ENCODE results near the gene POM121.
"Not testable (repeated sequence)": the region's sequence is repeated elsewhere in the genome, so short reads cannot be mapped to it uniquely, and the experiment has no call there.

Gene POM121

DNA sequence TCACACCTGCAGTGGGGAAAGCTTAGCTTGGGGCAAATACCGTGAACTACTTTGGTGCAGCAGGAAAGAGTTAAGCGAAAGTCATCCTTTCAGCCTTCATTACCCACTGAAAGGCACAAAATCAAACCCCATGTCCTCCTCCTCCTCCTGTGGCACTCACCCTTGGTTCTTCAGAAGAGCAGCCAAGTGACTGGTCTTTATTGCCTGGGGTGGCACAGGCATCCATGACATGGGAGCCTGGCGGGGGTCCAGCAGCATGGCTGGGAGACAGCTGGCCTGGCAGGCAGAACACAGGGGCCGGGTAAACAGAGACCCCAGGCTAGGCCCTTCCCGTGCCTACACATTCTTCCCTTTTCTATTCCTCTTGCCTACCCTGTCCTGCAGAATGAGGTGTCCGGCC is 24.8 kb downstream of the POM121 start:
- DNase-seq = not testable (repeated sequence)

DNA sequence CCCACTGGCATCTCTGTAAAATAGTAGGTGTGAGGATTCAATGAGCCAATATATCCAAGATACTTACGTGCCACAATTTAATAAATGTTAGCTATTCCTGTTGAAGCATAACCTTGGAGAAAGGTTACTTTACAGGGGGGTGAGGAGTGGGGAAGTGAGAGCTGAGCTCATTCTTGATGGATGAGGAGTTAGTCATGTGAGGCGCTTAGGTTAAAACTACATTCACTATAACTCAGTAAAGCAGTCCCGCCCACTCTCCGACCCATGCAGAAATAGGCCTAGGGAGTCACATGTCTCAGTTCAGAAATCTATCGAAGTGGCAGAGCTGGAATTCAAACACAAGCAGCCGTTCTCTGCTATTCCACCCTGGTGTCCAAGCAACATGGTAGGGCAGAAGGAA is 25.5 kb downstream of the POM121 start:
- DNase-seq = not testable (repeated sequence)

DNA sequence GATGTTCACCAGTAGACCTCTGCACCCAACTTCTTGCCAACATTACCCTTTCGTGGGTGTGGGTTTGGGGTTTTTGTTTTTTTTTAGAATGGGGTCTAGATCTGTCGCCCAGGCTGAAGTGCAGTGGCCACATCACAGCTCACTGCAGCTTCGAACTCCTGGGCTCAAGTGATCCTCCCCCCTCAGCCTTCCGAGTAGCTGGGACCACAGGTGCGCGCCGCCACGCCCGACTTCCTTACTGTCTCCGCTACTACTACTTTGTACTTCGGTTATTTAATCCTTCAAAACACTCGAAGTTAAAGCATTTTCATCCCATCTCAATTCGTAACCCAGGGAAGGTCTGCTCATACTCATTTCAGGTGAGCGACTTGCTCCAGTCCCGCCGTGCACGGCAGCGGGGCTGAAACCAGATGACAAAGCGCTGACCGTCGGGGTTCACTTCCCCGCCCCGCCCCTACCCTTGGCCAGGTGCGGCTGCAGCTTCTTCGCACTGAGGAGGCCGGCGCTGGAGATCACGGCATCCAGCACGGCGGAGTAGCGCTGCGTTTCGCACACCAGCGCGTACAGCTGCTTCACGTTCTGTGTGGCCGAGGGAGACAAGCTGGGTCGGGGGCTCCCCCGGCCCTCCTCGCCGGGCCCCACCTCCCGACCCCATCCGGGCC is 29.1 kb downstream of the POM121 start:
- DNase-seq = not testable (repeated sequence)

DNA sequence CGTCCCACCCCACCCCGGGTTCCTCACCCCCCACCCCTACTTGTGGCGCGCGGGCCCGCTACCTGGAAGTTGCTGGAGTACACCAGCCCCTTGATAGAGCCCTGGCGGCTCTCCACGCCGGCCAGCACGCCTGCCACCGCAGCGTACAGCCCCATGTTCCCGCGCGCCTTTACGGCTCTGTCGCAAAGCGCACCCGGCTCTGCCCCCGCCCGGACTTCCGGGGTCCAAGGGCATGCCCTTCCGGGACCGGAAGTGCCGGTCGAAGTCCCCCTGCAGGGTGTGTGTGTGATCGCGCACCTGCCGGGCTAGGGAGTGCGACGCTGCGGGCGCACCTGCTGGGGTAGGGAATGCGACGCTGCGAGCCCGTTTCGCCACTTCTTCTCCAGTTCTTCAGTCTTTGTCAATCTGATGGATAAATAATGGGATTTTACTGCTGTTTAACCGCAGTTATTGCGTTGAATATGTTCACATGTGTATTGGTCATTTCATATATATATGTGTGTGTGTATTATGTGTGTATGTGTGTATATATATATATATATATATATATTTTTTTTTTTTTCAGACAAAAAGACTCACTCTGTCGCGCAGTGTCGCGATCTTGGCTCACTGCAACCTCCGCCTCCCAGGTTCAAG is 29.8 kb downstream of the POM121 start:
- not testable (repeated sequence) for DNase-seq

DNA sequence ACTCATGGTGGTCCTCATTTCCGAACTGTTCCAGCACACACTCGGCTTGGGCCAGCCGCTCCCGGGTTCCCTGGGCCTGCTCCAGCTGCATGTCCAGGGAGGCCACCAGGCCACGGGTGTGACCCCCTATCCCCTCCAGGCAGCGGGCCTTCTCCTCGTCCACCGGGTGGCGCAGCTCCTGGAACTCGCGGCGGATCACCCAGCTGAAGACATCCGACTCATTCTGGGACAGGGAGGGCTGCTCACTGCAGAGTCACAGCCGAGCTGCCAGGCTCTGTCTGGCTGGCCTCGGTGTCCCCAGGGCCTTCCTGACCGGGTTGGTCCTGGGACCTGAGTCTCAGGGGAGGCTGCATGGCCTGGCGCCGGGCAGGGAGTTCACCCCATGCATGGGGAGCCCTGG is 35.1 kb downstream of the POM121 start:
- DNase-seq = not testable (repeated sequence)

DNA sequence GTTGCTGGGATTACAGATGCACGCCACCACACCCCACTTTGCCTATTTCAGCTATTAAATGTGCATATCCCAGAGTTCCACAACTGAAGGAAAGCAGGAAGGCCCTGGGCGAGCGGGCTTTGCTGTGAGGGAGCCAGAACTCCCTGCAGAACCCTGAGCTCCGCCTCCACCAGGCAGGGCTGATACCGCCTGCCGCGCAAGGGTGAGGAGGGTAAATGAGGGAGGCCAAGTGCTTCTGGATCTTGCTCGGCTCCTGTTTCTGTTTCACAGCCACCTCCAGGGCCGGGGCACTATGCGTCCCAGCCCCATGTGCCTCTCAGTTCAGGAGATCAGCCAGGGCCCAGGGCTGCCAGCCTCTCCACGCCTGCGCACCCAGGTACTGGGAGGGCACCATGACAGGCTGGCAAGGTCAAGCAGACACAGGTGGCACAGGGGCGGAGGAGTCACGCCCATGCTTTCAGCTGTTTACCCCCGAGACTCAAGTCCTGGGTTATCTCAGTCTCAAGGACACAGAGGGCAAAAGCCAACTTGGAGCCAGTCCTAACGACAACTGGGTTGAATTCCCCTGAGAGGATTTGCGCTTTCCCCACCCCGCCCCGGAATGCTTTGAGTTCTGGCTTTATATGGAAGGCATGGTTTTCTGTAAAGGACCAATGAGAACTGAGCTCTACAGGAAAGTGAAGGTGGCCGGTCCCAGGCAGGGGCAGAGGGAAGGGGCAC is 35.9 kb downstream of the POM121 start:
- DNase-seq = not testable (repeated sequence)

DNA sequence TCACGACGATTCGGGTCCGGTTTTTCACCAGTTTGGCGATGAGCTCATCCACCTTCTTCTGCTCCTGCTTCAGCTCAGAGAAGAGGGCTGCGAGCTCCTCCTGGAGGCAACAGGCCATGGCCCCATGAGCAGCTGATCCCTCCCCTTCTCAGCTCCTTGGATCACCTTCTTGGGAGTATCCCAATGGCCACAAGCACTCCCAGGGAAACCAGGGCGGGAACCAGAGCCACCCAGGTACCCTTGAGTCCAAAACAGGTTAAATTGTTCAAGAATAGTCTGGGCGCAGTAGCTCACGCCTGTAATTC is 36.4 kb downstream of the POM121 start:
- not testable (repeated sequence) for DNase-seq

DNA sequence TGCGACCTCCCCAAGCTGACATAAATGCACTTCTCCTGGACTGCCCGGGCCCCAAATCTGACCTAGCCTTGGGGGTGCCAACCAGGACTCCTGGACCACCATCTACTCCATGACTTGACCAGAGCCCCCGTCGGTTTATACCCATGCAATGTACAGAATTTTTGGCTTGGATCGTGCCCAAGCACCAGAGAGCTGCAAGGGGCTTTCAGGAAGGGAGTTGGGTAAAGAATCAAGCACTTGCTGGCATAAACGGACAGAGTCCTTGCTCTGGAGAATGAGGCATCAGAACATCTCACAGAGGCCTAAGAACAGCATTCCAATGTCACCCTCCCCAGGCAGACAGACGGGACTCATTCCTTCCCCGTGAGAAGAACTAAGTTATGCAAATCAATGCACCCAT is 38.2 kb downstream of the POM121 start:
- not testable (repeated sequence) for DNase-seq

DNA sequence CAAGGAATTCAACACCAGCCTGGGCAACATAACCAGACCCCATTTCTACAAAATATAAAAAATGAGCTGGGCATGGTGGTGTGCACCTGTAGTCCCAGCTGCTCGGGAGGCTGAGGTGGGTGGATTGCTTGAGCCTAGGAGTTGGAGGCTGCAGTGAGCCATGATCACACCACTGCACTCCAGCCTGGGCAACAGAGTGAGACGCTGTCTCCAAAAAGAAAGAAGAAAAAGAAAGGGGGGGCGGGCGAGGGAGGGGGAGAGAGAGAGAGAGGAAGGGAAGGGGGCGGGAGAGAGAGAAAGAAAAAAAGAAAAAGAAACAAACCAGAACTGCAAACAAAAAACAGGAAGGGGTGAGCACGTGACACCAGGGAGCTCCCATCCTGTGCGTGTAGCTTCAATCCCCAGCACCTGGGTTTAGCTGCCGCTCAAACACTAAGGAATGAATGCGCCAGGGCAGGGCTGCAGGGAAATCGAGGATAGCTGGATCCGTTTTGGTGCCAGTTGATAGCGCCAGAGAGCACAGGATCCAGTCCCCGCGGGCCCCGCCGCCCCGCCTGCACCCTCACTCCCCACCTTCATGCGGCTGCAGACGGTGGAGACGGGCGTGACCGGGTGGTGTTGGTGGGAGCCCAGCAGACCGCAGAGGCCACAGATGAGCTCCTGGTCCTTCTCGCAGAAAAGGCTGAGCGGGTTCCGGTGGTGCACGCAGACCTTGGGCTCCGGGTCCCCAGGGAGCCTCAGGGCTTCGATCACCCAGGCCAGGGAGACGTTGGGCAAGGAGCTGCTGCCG is 40.5 kb downstream of the POM121 start:
- not testable (repeated sequence) for DNase-seq

DNA sequence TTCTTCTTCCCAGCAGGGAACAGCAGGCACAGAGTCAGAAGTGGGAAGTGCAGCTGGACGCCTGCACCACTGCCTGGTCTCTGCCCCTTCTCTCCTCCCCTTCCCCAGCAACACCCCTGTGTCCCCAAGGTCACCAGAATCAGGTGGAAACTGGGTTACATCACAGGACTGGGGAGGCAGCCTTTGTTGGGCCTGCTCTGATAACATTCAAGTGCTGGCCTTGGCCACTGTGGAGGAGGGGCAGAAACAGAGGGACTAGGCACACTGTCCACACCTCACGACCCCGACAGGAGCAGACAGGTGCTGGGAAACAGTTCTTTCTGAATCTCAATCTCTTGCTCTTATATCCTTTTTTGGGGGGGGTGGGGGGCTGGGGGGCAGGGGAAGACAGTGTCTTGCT is 42.0 kb downstream of the POM121 start:
- not testable (repeated sequence) for DNase-seq

DNA sequence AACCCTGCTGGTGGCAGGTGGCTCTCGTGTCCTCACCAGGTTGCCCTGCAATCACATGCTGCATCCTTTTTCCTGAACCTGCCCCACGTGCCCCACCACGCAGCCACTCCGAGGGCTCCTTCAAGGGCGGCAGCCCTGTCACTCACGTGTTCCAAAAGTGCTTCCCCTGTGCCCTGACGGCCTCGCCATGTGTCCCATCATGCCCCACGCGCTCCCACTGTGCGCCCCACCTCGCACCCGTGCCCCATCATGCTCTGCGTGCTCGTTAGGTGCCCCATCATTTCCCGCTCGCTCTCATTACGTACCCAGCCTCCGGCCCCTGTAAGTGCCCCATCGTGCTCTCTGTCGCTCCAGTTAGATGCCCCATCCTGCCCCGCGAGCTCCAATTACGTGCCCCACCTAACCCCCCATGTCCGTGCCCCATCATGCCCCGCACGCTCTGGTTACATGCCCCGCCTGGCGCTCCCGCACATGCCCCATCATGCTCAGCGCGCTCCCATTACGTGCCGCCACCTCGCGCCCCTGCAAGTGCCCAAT is 44.2 kb downstream of the POM121 start, which contains the start of gene TRIM74:
Gene TRIM74, minus strand, starts transcription at position 487 of the 537 bp plus-strand sequence. CDS start 3,309 bp downstream, outside the sequence.
- DNase-seq = not testable (repeated sequence)

DNA sequence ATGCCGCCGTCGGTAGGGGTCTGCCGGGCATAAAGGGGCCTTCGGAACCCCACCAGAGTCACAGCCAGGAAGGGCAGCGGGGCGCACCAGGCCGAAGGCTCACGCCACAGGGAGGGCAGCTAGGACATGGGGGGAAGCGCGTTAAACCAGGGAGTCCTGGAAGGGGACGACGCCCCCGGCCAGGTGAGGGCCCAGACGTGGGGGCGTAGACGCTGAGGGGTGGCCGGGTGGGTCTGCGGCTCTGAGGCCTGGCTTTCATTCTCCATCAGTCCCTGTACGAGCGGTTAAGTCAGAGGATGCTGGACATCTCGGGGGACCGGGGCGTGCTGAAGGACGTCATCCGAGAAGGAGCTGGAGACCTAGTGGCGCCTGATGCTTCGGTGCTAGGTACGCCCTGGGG is 44.8 kb downstream of the POM121 start:
- DNase-seq = not testable (repeated sequence)

DNA sequence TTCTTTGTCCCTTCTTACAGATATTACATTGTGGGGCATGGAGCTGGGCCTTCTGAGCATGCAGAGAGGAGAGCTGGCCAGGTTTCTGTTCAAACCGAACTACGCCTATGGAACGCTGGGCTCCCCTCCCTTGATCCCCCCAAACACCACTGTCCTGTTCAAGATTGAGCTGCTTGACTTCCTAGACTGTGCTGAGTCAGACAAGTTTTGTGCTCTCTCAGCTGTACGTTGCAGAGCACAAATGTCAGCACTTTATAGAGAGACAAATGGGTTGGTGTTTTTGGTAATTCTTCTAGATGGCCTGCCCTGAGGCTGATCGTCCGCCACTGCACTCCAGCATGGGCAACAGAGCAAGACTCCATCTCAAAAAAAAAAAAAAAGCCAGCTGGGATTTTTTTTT is 46.6 kb downstream of the POM121 start:
- DNase-seq = not testable (repeated sequence)

DNA sequence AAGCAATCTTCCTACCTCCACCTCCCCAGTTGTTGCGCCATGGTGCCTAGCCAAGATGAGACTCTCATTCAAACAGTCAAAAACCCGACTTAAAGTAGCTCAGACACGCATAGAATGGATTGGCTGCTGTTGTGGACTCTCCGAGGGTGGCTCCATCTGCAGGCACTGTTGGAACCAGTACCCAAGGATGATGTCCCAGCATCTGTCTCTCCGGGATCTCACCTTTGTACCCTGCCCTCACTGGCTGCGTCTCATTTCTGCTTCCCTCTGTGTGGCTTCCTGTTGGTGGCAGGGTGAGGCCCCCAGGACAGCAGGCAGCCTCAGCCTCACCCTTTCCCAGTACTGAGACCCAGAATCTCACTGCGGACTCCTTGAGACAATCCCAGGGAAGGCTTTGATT is 49.9 kb downstream of the POM121 start:
- DNase-seq = not testable (repeated sequence)

DNA sequence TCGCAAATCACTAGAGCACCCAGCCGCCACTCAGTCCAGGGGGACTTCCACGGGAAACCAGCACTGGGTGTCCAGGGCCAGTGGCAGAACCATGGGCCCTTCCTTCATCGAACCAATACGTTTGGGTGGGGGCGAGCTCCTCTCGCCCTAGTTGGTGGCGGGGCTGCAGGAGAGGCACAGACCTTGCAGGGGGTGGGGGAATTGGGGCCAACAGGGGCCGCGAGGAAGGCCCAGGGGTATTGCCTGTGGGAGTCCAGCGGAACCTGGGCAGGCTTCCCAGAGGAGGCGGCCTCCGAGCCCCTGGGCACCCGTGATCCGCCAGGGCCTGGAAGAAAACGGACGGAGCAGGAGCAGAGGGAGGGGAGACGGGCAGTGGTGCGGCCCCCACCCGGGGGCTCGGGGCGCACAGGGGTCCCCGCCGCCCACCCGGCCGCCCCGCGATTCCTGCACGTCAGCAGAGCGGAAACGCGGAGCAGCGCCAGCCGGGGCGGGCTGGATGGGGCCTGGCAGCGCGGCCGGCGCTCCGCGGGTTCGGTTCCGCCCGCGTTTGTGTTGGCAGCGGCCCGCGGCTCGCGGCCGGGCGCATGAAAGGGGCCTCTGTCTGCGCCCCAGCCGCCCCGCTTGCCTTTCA is 50.9 kb downstream of the POM121 start:
- DNase-seq = not testable (repeated sequence)

DNA sequence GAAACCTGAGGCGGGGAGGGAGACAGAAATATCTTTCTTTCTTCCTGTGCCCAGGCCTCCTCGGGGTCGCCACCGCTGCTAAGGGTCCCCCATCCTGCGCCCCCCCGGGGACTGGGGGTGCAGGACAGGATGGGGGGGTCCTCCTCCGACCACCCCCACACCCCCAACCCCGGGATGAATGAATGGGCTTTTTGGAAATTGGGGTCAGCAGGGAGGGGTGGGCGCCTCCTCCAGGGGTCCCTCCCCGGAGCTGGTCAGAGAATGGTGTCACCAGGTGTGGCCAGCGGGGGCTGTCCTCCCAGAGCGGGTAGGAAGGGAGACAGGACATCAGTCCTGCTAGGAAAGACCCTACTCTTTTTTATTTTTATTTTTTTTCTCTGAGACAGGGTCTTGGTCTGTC is 51.5 kb downstream of the POM121 start:
- DNase-seq = not testable (repeated sequence)

DNA sequence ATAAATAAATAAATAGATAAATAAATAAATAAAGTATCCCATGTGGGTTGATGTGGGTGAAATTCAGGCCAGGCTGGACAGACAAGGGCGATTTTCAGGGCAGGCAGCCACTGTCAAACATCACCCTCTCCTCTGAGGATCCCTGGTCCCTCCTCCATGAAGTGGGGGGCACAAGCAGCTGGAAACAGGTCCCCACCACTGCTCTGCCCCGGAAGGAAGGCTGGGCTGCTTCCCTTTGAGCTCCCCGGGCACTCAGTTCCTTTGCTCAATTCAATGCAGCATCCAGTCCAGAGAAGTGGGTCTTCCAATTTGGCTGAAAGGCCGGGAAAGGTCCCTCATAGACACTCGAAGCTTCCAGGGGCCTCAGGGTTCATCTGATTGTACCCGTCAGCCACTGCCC is 55.5 kb downstream of the POM121 start:
- not testable (repeated sequence) for DNase-seq

DNA sequence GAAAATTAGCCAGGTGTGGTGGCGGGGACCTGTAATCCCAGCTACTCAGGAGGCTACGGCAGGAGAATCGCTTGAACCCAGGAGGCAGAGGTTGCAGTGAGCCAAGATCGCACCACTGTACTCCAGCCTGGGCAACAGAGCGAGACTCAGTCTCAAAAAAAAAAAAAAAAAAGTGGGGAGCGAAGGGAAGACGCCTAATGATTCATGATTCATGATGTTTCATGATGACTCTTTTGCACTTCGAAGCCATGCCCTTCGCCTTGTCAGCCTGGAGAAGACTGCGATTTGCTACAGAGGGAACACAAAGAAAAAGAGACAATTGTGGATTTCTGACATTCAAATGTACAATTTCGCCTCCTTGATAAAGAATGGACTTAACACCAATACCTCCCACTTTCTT is 57.2 kb downstream of the POM121 start:
- not testable (repeated sequence) for DNase-seq

DNA sequence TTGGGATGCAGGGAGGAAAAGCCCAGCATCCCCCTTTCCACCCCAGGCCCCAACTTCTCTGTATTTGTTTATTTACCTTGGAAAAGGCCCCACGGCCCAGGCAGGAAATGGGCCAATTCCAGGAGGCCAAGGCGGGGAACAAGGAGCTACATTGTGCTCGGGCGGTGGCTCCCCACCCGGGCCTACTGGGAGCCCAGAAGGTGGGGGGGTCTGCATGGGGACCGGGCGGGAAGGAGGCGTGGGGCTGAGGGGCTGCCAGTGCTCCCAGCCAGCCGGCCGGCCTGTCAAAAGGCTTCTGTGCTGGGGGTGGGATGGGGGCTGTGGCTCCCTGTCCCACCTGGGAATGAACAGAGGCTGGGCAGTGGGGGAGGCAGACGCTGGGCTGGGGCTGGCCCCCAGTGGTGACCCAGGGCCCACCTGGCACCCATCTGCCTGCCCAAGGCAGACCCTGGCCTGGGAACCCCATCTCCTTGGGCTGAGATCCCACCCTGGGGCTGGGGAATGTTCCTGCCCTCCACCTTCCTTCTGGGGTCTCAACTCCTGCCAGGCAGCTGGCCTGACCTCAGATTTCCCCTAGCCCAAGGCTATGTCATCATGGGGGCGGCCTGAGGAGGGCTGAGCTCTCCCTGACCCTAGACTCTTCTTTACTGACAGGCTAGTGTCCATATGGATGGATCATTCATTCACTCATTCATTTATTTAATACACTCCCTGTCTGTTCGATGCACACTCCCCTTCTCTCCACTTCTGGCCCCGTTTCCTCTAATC is 65.4 kb downstream of the POM121 start:
- not testable (repeated sequence) for DNase-seq

DNA sequence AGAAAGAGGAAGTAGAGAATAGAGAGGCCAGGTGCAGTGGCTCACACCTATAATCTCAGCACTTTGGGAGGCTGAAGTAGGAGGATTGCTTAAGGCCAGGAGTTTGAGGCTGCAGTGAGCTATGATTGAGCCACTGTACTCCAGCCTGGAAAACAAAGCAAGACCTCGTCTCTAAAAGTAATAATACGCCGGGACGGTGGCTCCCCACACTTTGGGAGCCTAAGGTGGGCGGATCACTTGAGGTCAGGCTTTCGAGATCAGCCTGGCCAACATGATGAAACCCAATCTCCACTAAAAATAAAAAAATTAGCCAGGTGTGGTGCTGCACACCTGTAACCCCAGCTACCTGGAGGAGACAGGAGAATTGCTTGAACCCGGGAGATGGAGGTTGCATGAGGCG is 70.6 kb downstream of the POM121 start:
- not testable (repeated sequence) for DNase-seq

DNA sequence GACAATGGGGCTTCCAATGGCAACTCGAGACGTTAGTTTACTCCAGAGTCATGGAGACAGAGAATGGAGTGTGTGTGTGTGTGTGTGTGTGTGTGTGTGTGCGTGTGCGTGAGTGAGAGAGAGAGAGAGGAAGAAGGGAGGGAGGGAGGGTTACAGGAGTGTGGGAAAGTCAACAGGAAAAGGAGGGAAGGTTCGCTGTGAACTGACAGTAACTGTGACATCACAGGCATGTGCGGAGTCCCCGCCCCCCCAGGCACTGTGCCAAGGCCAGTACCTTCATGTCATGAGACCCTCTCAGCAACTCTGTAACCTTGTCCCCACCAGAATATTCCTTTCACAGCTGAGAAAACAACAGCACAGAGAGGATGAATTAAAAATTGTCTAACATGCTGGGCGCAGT is 72.6 kb downstream of the POM121 start:
- not testable (repeated sequence) for DNase-seq
